GM18867 (cell line): ENCODE measurements around the gene LASP1.
"Not testable (repeated sequence)": the region's sequence is repeated elsewhere in the genome, so short reads cannot be mapped to it uniquely, and the experiment has no call there.

Experiments
- ATAC-seq: cut with Tn5 transposase; IDR thresholded peaks from one replicate; pipeline ENCODE4 v1.9.1; 2021; ENCODE audit warnings: mild to moderate bottlenecking, moderate library complexity; ENCODE audit not compliant: unreplicated experiment

The LASP1 gene

GRCh38 chr17:38925263-38925995 lies 55.6 kb downstream of the LASP1 start, which contains the start of gene LASP1NB:
LASP1NB (plus strand) TSS chr17:38925614.
- ATAC-seq = no peak

GRCh38 chr17:38926293-38927070 lies 56.6 kb downstream of the LASP1 start:
- no peak for ATAC-seq

- not testable (repeated sequence) for ATAC-seq
Observed at GRCh38 chr17:38930782-38931181, 60.9 kb downstream of the LASP1 start.

- not testable (repeated sequence) for ATAC-seq
Observed at GRCh38 chr17:38933962-38934361, 64.1 kb downstream of the LASP1 start.

GRCh38 chr17:38939987-38940386 lies 70.1 kb downstream of the LASP1 start:
- no peak for ATAC-seq

GRCh38 chr17:38940404-38940803 lies 70.5 kb downstream of the LASP1 start:
- no peak for ATAC-seq

GRCh38 chr17:38942696-38943334 lies 73.0 kb downstream of the LASP1 start:
- ATAC-seq = no peak

GRCh38 chr17:38943607-38944006 lies 73.7 kb downstream of the LASP1 start:
- no peak for ATAC-seq

- ATAC-seq = no peak
Observed at GRCh38 chr17:38947189-38947588, 77.3 kb downstream of the LASP1 start.

GRCh38 chr17:38953800-38954199 lies 83.9 kb downstream of the LASP1 start:
- not testable (repeated sequence) for ATAC-seq

GRCh38 chr17:38958326-38958725 lies 88.5 kb downstream of the LASP1 start:
- ATAC-seq = no peak

- no peak for ATAC-seq
Observed at GRCh38 chr17:38958756-38959155, 88.9 kb downstream of the LASP1 start.

- no peak for ATAC-seq
Observed at GRCh38 chr17:38959508-38959907, 89.7 kb downstream of the LASP1 start.

GRCh38 chr17:38960402-38960801 lies 90.5 kb downstream of the LASP1 start:
- ATAC-seq = no peak

GRCh38 chr17:38961413-38961812 lies 91.6 kb downstream of the LASP1 start:
- no peak for ATAC-seq

GRCh38 chr17:38967290-38967738 lies 97.5 kb downstream of the LASP1 start, which contains the start of gene FBXO47:
FBXO47 (minus strand) TSS chr17:38967403; CDS start chr17:38963025, 4,378 bp downstream.
- no peak for ATAC-seq

- no peak for ATAC-seq
Observed at GRCh38 chr17:38969281-38969680, 99.4 kb downstream of the LASP1 start.

GRCh38 chr17:38970128-38970527 lies 100.3 kb downstream of the LASP1 start:
- no peak for ATAC-seq

- ATAC-seq = no peak
Observed at GRCh38 chr17:38970804-38971203, 100.9 kb downstream of the LASP1 start.
